GM23338 (cell line): ENCODE data around the gene RXRA. TPM values are rescaled to one million over a fixed set of nuclear protein-coding genes. Genes with fewer than 3 reads are reported as not detected.

ENCODE experiments used
- ATAC-seq: fragments of 200-7000 bp; cut with Tn5 transposase; 3 replicates; pipeline ENCODE4 v1.9.1; 2020
- DNase-seq: peaks from one replicate; pipeline ENCODE4 v3.0.0-alpha.2; 2015; ENCODE audit warnings: low spot score
- H2AFZ ChIP-seq: fragments of 200-600 bp; sonication (generic); 2 replicates; pipeline ENCODE4 v1.8.0; 2016; ENCODE audit warnings: antibody characterized with exemption, mild to moderate bottlenecking, moderate library complexity
- H3F3A ChIP-seq: fragments of 200-600 bp; sonication (generic); replicated peaks from 2 replicates; pipeline ENCODE4 v1.8.0; 2017; ENCODE audit warnings: antibody characterized with exemption, mixed run types, low read depth
- H3K27ac ChIP-seq: fragments of 200-600 bp; sonication (generic); 2 replicates; pipeline ENCODE4 v1.6.1; 2016; ENCODE audit warnings: low read depth
- H3K27me3 ChIP-seq: fragments of 200-600 bp; sonication (generic); 2 replicates; pipeline ENCODE4 v1.8.0; 2016; ENCODE audit warnings: mild to moderate bottlenecking, mixed run types, moderate library complexity; ENCODE audit not compliant: insufficient read depth
- H3K36me3 ChIP-seq: fragments of 200-600 bp; sonication (generic); 2 replicates; pipeline ENCODE4 v1.8.0; 2016; ENCODE audit warnings: mild to moderate bottlenecking; ENCODE audit not compliant: insufficient read depth
- H3K4me1 ChIP-seq: fragments of 200-600 bp; sonication (generic); 2 replicates; pipeline ENCODE4 v1.8.0; 2016; ENCODE audit warnings: mild to moderate bottlenecking, moderate library complexity; ENCODE audit not compliant: insufficient read depth
- H3K4me2 ChIP-seq: fragments of 200-600 bp; sonication (generic); 2 replicates; pipeline ENCODE4 v1.7.1; 2017; ENCODE audit warnings: mixed run types
- H3K4me3 ChIP-seq: fragments of 200-600 bp; sonication (generic); 2 replicates; pipeline ENCODE4 v1.6.1; 2016; ENCODE audit warnings: mixed run types
- H3K79me2 ChIP-seq: fragments of 200-600 bp; sonication (generic); replicated peaks from 2 replicates; pipeline ENCODE4 v1.8.0; 2017; ENCODE audit warnings: mild to moderate bottlenecking; ENCODE audit not compliant: insufficient read depth
- H3K9me2 ChIP-seq: fragments of 200-600 bp; sonication (generic); 2 replicates; pipeline ENCODE4 v1.8.0; 2017; ENCODE audit not compliant: insufficient read depth
- H4K20me1 ChIP-seq: fragments of 200-600 bp; sonication (generic); replicated peaks from 2 replicates; pipeline ENCODE4 v1.8.0; 2017; ENCODE audit warnings: mild to moderate bottlenecking; ENCODE audit not compliant: insufficient read depth
- H3K27ac Mint-ChIP-seq: 2 replicates; pipeline ENCODE4 v1.8.0; 2020; ENCODE audit warnings: inconsistent platforms, mild to moderate bottlenecking, moderate library complexity, mixed read lengths
- H3K27me3 Mint-ChIP-seq: 3 replicates; pipeline ENCODE4 v1.8.0; 2022; ENCODE audit warnings: low read depth, mild to moderate bottlenecking, moderate library complexity, mixed read lengths, inconsistent platforms; ENCODE audit not compliant: insufficient read depth, poor library complexity
- H3K36me3 Mint-ChIP-seq: 3 replicates; pipeline ENCODE4 v1.8.0; 2021; ENCODE audit warnings: low read depth, mild to moderate bottlenecking, inconsistent platforms, moderate library complexity, mixed read lengths
- H3K4me1 Mint-ChIP-seq: 3 replicates; pipeline ENCODE4 v1.8.0; 2020; ENCODE audit warnings: mild to moderate bottlenecking, inconsistent platforms, mixed read lengths
- H3K4me3 Mint-ChIP-seq: 3 replicates; pipeline ENCODE4 v1.8.0; 2021; ENCODE audit warnings: moderate library complexity, mild to moderate bottlenecking, inconsistent platforms, mixed read lengths
- H3K9me3 Mint-ChIP-seq: 3 replicates; pipeline ENCODE4 v1.8.0; 2020; ENCODE audit warnings: moderate library complexity, mild to moderate bottlenecking, inconsistent platforms, mixed read lengths
- CREB1 ChIP-seq: fragments of 250-450 bp; sonication (Bioruptor Pico); IDR thresholded peaks from 2 replicates; pipeline ENCODE4 v1.5.0; 2020; ENCODE audit warnings: low read depth, mild to moderate bottlenecking, moderate library complexity
- ETS1 ChIP-seq: IDR thresholded peaks from 2 replicates; pipeline ENCODE4 v1.6.1; 2016; ENCODE audit warnings: antibody characterized with exemption
- EZH2 ChIP-seq: fragments of 200-600 bp; sonication (generic); IDR thresholded peaks from one replicate; pipeline ENCODE4 v1.8.0; 2017; ENCODE audit warnings: antibody characterized with exemption, mild to moderate bottlenecking, low read depth; ENCODE audit not compliant: unreplicated experiment
- EZH2phosphoT487 ChIP-seq: fragments of 200-600 bp; sonication (generic); IDR thresholded peaks from one replicate; pipeline ENCODE4 v1.8.1; 2018; ENCODE audit warnings: antibody characterized with exemption; ENCODE audit not compliant: unreplicated experiment
- JUNB ChIP-seq: IDR thresholded peaks from one replicate; pipeline ENCODE4 v1.6.1; 2016; ENCODE audit warnings: antibody characterized with exemption; ENCODE audit not compliant: unreplicated experiment
- NANOG ChIP-seq: IDR thresholded peaks from 2 replicates; pipeline ENCODE4 v1.6.1; 2016; ENCODE audit warnings: antibody characterized with exemption, borderline replicate concordance
- POLR2AphosphoS5 ChIP-seq: IDR thresholded peaks from 2 replicates; pipeline ENCODE4 v1.6.1; 2016; ENCODE audit warnings: antibody characterized with exemption, low read depth
- REST ChIP-seq: IDR thresholded peaks from one replicate; pipeline ENCODE4 v1.6.1; 2018; ENCODE audit warnings: antibody characterized with exemption; ENCODE audit not compliant: unreplicated experiment
- ZNF331 ChIP-seq: fragments of 250-450 bp; sonication (Bioruptor Pico); IDR thresholded peaks from 2 replicates; pipeline ENCODE4 v1.5.0; 2020; ENCODE audit warnings: low read depth, mild to moderate bottlenecking, moderate library complexity
- polyA plus RNA-seq: library from polyadenylated mRNA; unstranded; fragments of >200 nt; fragmentation: Nextera tagmentation; extraction: Ambion mirVana; gene quantifications from 2 replicates; pipeline ENCODE4 v1.2.1, GENCODE V29; 2016
- total RNA-seq: library from RNA; depleted of rRNA; stranded (reverse); fragments of >200 nt; shearing (Covaris generic); gene quantifications from 2 replicates; pipeline ENCODE4 v1.2.3, GENCODE V29; 2014

Gene RXRA
- total and polyA plus RNA-seq, 2 experiments from 2014 or later: 4.9 to 17.9 TPM

GRCh38 chr9:134452728-134453127 is 126.5 kb downstream of the RXRA start:
- H3K9me2 ChIP-seq: no peaks in the 10 kb centered on the region
- H3K4me1 Mint-ChIP-seq: no peaks in the 10 kb centered on the region
- TF ChIP-seq NANOG: no peak
- no peak for TF ChIP-seq REST
- no peak for TF ChIP-seq JUNB
- no peak for TF ChIP-seq CREB1 (CRISPR knock-in tag)
- no peak for TF ChIP-seq EZH2
- TF ChIP-seq ZNF331: no peak
- no peak for TF ChIP-seq POLR2AphosphoS5
- H3K27me3 ChIP-seq: no peaks in the 10 kb centered on the region
- no peaks in the 10 kb centered on the region for H4K20me1 ChIP-seq
- H3K36me3 ChIP-seq: no peaks in the 10 kb centered on the region
- H3K27me3 Mint-ChIP-seq: peaks cover 7% of the 10 kb centered on the region
- no peak overlapping the region for H3K4me3 Mint-ChIP-seq
- no peaks in the 10 kb centered on the region for H3F3A ChIP-seq
- H3K9me3 Mint-ChIP-seq: peaks cover 18% of the 10 kb centered on the region
- no peak overlapping the region for H3K4me2 ChIP-seq
- H3K4me3 ChIP-seq: no peak overlapping the region
- H3K27ac Mint-ChIP-seq: no peak overlapping the region
- no peaks in the 10 kb centered on the region for H3K4me1 ChIP-seq
- H3K36me3 Mint-ChIP-seq: peaks cover 8% of the 10 kb centered on the region; the same call in 1 of the 3 replicates
- DNase-seq (no peak), ATAC-seq (no peak)
- H3K79me2 ChIP-seq: no peaks in the 10 kb centered on the region
- no peak overlapping the region for H2AFZ ChIP-seq
- no peak overlapping the region for H3K27ac ChIP-seq

- no peak for ATAC-seq
- H3K4me1 Mint-ChIP-seq: no peaks in the 10 kb centered on the region
- no peaks in the 10 kb centered on the region for H3K9me2 ChIP-seq
- no peaks in the 10 kb centered on the region for H3F3A ChIP-seq
- H3K79me2 ChIP-seq: no peaks in the 10 kb centered on the region
- H4K20me1 ChIP-seq: no peaks in the 10 kb centered on the region
- no peak for DNase-seq
- peaks cover 7% of the 10 kb centered on the region for H3K9me3 Mint-ChIP-seq
- no peak overlapping the region for H3K27ac Mint-ChIP-seq
- H3K4me1 ChIP-seq: no peaks in the 10 kb centered on the region
- H3K4me3 ChIP-seq: no peak overlapping the region
- H2AFZ ChIP-seq: no peak overlapping the region
- peaks cover 10% of the 10 kb centered on the region for H3K27me3 Mint-ChIP-seq
- no peak overlapping the region for H3K4me2 ChIP-seq
- H3K4me3 Mint-ChIP-seq: no peak overlapping the region
- H3K27ac ChIP-seq: no peak overlapping the region
- H3K36me3 Mint-ChIP-seq: peaks cover 3% of the 10 kb centered on the region; the same call in 1 of the 3 replicates
- no peaks in the 10 kb centered on the region for H3K27me3 ChIP-seq
- H3K36me3 ChIP-seq: no peaks in the 10 kb centered on the region
- TF ChIP-seq NANOG (no peak), EZH2phosphoT487 (no peak), POLR2AphosphoS5 (no peak), ETS1 (no peak)
These were observed 127.7 kb downstream of the RXRA start for GRCh38 chr9:134453776-134454475.
